Measurements from ENCODE around the gene DBF4B. TPM values are rescaled to one million over a fixed set of nuclear protein-coding genes. Genes with fewer than 3 reads are reported as not detected.

Gene DBF4B
- total RNA-seq, 2 donors from 2014 or later: 31.1 to 44.9 TPM

DNA sequence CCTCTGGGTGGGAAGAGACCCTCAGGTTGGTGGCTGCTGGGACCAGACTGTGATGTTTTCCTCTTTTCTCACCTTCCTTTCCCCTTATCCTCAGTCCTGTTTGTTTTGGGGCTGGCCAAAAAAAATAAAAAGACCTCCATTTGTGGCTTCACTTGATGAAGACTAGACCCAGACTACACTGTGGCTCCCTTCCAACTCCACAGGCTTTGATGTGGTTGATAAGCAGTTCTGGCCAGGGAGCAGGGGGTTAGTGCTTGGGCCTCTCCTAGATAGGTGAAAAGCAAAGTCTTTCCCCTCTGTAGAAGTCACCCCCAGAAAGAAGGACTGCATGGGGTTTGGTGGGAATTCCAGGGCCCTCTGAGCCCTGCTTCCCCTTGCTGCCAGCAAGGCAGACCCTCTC is 39.1 kb downstream of the DBF4B start:
- Histone ChIP-seq H3K36me3 (ENCODE audit: control insufficient read depth, insufficient read depth, low read length) (peaks cover 22% of the 10 kb centered on the region), H3K9ac (ENCODE audit: extremely low read depth, low read length, poor library complexity, severe bottlenecking) (no peak overlapping the region), H3K27ac (ENCODE audit: low read depth, low read length) (no peak overlapping the region), H3K4me1 (ENCODE audit: control insufficient read depth, insufficient read depth, low read length) (no peaks in the 10 kb centered on the region), H3K27me3 (ENCODE audit: control insufficient read depth, insufficient read depth, low read length, poor library complexity, severe bottlenecking) (no peaks in the 10 kb centered on the region), H3K9me3 (ENCODE audit: control insufficient read depth, low read length) (no peaks in the 10 kb centered on the region), H3K4me3 (ENCODE audit: low read length) (no peak overlapping the region)
- H3K27me3 Mint-ChIP-seq (ENCODE audit: insufficient read depth): no peaks in the 10 kb centered on the region
- no peak overlapping the region for H3K27ac Mint-ChIP-seq
- peaks cover 57% of the 10 kb centered on the region for H3K36me3 Mint-ChIP-seq (ENCODE audit: low read depth)
- no peaks in the 10 kb centered on the region for H3K4me1 Mint-ChIP-seq
- H3K4me3 Mint-ChIP-seq: no peak overlapping the region
- TF ChIP-seq, protein P1, sequence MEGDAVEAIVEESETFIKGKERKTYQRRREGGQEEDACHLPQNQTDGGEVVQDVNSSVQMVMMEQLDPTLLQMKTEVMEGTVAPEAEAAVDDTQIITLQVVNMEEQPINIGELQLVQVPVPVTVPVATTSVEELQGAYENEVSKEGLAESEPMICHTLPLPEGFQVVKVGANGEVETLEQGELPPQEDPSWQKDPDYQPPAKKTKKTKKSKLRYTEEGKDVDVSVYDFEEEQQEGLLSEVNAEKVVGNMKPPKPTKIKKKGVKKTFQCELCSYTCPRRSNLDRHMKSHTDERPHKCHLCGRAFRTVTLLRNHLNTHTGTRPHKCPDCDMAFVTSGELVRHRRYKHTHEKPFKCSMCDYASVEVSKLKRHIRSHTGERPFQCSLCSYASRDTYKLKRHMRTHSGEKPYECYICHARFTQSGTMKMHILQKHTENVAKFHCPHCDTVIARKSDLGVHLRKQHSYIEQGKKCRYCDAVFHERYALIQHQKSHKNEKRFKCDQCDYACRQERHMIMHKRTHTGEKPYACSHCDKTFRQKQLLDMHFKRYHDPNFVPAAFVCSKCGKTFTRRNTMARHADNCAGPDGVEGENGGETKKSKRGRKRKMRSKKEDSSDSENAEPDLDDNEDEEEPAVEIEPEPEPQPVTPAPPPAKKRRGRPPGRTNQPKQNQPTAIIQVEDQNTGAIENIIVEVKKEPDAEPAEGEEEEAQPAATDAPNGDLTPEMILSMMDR (conservative IDR thresholded peaks at IDR 0.05): no peak
- H3K9me3 Mint-ChIP-seq: no peaks in the 10 kb centered on the region
- DNase-seq: no peak

DNA sequence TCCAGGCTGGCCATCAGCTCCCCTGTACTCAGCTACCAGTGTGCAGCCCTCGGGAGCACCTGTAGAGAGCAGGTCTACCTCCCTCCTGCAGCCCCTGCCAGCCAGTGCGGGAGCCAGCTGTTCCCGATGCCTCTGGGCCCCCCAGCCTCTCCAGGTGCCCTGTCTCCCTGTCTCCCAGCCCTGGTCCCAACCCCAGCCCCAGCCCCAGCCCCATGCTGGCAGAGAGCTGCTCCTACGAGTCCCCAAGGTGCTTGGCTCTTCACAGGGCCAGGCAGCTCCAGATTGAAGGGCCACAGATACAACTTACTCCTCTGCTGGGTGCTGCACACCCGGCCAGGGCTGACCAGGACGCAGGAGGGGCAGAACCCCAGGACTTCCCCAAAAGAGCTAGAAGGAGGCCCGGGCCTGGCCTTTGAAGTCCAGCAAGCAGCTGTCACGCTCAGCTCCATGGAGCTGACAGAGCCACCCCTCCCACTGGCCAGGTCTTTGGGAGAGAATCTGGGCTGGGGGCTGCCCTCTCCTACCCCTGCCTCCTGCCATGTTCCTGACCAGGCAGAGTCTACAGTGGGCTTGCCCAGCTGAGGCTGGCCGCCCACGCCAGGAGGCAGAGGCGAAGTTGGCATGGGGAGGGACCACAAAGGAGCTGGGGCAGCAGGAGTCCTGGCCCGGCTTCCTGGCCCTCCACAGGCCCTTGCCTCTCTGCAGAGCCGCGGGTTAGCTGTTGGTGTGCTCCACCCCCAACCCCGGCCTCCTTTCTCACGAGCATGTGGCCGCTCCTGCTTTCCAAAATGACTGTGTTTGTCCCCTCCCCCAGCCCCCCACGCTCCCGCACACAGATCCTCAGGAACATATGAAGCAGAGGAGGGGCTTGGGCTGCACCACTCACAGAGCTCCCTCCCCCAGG is 40.9 kb downstream of the DBF4B start:
- Mint-ChIP-seq H3K4me1 (no peaks in the 10 kb centered on the region), H3K27ac (no peak overlapping the region)

DNA sequence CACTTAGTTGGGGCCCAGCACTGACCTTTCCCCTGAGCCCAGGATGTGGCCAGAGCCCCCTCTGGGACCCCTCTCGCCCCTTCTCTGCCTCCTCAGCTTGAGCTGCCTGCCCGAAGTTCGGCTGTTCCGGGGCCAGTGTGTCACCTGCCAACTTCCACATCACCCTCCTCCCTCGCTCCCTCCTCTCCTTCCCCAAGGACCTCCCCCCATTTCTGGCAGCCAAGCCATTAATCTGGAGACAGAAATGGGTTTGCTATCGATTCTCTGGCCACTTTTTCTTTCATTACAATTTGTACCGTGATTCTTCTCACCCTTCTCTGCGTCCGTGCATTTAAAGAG is 41.5 kb downstream of the DBF4B start:
- Histone ChIP-seq H3K4me3 (ENCODE audit: low read length) (no peak overlapping the region), H3K27ac (ENCODE audit: low read depth, low read length) (no peak overlapping the region), H3K36me3 (ENCODE audit: control insufficient read depth, insufficient read depth, low read length) (peaks cover 15% of the 10 kb centered on the region), H3K4me1 (ENCODE audit: control insufficient read depth, insufficient read depth, low read length) (no peaks in the 10 kb centered on the region), H3K9ac (ENCODE audit: extremely low read depth, low read length, poor library complexity, severe bottlenecking) (no peak overlapping the region), H3K27me3 (ENCODE audit: control insufficient read depth, insufficient read depth, low read length, poor library complexity, severe bottlenecking) (no peaks in the 10 kb centered on the region), H3K9me3 (ENCODE audit: control insufficient read depth, low read length) (no peaks in the 10 kb centered on the region)
- TF ChIP-seq, protein P1 (conservative IDR thresholded peaks at IDR 0.05): no peak
- Mint-ChIP-seq H3K4me1 (no peaks in the 10 kb centered on the region), H3K36me3 (ENCODE audit: low read depth) (peaks cover 49% of the 10 kb centered on the region), H3K9me3 (no peaks in the 10 kb centered on the region), H3K27me3 (ENCODE audit: insufficient read depth) (peaks cover 3% of the 10 kb centered on the region), H3K4me3 (no peak overlapping the region), H3K27ac (no peak overlapping the region)
- DNase-seq: no peak
- 72 to 85% methylated on average over 8 to 9 of the region's 9 CpGs for WGBS, 2 experiments (ENCODE audit: insufficient coverage in 1 of 2, insufficient read length in 1 of 2)

More for the DNA sequence above, 40.9 kb downstream of the DBF4B start:
- H3K36me3 ChIP-seq (ENCODE audit: control insufficient read depth, insufficient read depth, low read length): peaks cover 19% of the 10 kb centered on the region
- no peaks in the 10 kb centered on the region for H3K27me3 ChIP-seq (ENCODE audit: control insufficient read depth, insufficient read depth, low read length, poor library complexity, severe bottlenecking)
- H3K4me1 ChIP-seq (ENCODE audit: control insufficient read depth, insufficient read depth, low read length): no peaks in the 10 kb centered on the region
- peak overlapping the region; percentile 44 for H3K27ac ChIP-seq (ENCODE audit: low read depth, low read length)
- Mint-ChIP-seq H3K27me3 (ENCODE audit: insufficient read depth) (peaks cover 3% of the 10 kb centered on the region), H3K9me3 (no peaks in the 10 kb centered on the region), H3K4me3 (no peak overlapping the region), H3K36me3 (ENCODE audit: low read depth) (peaks cover 51% of the 10 kb centered on the region)
- no peak for DNase-seq
- WGBS, 2 experiments (ENCODE audit: insufficient coverage in 1 of 2, insufficient read length in 1 of 2): 68 to 88% methylated on average over 7 to 19 of the region's 19 CpGs
- H3K9me3 ChIP-seq (ENCODE audit: control insufficient read depth, low read length): no peaks in the 10 kb centered on the region
- H3K4me3 ChIP-seq (ENCODE audit: low read length): no peak overlapping the region
- TF ChIP-seq, protein P1 (conservative IDR thresholded peaks at IDR 0.05): no peak
- H3K9ac ChIP-seq (ENCODE audit: extremely low read depth, low read length, poor library complexity, severe bottlenecking): no peak overlapping the region

All from endodermal cell (in vitro differentiated cells).